NCI-H1436 (cell line): ENCODE results near the gene PXYLP1.

ENCODE experiments used
- DNase-seq: peaks from one replicate; lab custom pipeline; 2025; lab: John Stamatoyannopoulos, UW

Gene PXYLP1

DNA sequence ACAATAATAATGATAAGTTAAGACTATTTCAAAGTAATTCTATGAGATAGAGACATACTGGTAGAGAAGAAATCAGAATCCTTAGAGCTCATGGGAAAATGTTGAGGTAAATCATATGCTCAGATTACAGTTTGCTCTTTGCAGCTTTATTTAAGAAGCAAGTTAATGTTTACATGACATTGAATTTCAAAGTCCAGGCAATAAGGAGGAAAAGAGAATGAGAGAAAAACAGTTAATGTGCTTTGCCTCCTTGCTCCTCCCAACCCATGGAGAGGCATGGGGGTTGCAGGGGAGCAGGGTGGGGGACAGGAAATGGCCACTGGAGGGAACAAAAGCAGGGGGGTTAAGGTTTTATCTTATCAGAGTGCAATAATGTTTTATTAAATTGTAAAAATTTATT, 94.5 kb downstream of the PXYLP1 start:
- DNase-seq, result no peak

DNA sequence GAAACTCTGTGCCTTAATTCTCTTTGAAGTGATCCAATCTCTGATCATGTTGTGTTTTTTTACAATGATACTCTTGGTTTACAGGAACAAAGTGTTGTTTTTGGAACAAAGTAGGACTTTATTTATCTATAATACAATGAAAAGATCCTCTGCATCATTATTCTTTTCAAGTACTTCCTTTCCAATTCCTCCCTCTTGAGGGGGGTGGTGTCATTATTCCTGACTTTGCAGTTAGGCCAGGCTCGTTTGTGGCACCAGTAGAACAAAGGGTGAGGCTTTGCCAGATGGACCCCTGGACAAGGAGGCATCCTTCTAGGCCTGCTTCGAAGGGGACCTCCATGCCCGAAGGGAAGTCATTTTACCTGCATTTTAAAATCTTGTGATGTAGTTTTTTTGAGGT, 95.0 kb downstream of the PXYLP1 start:
- no peak for DNase-seq

DNA sequence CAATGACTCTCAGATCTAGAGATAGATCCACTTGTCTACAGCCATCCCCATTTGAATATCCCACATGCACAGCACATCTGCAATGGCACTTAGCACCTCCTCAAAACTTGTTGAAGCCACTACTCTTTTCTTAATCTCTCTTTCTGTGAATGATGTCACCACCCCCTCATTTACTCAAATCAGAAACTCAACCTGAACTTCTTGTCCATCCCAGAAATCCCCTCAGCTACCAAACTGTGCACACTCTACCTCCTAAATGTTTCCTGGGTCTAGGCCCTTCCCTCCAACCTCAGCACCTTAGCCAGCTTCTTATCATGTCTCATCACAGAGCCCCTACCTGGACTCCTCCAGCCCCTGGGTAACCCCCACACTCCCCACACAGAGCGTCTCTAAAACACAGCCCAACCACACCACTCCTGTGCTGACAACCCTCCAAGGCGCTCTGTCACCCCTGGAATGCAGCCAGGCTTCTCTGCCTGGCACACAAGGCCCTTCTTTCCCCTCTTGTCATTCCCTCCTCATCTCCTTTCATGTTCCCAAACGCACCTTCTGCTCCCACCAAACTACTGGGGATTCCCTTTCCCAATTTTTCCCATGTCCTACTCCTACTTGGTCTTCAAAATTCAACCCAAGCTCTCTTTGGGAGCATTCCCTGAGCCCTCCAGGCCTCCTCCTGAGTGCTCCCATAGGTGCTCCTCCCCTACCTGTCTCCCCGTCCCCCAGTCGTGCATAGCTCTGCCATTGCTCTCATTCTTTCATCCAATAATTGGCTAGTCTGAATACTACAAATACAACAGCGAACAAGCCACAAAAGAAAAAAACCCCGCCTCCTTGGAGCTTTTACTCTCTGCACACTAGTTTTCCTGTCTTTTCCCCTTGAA, 96.9 kb downstream of the PXYLP1 start:
- no peak for DNase-seq

DNA sequence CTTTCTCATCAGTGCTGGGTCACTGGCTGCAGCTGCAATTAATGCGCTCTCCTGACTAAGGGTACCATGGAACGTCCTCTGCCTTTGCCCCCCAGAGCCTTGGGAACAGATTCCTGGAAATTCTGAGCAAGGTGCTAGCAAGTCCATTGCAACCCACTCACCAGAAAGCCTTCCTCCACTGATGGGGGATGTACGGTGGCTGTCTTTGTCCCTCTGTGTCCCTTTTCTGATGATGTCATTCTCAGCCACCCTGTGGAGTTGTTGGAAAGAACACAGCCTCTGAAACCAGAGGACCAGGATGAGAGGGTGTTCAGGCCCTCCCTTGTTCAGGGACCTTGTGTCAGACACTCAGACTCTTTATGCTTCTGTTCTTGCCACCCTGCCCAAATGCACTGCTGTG, 98.6 kb downstream of the PXYLP1 start:
- no peak for DNase-seq

DNA sequence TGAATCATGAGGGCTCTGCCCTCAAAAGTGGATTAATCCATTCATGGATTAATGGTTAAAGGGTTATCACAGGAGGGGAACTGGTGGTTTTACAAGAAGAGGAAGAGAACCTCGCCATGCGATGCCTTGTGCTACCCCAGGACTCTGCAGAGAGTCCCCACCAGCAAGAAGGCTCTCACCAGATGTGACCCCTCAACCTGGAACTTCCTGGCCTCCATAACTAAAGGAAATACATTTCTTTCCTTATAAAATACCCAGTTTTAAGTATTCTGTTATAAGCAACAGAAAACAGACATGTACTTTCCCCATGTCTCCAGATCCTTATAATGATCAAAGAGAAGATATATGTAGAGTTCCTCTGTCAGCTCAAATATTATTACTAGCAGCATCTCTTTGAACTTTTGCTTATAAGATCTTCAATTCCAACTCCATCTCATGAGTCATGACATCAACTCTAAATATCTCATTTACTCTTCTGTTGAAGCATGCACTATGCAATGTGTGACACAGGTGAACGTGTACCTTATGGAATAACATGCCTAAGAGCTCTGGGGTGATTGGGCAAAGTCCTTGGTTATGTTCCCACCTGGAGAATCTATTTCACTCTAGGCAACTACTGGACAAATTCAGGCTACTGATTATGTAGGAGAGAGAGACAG, 99.2 kb downstream of the PXYLP1 start:
- no peak for DNase-seq

DNA sequence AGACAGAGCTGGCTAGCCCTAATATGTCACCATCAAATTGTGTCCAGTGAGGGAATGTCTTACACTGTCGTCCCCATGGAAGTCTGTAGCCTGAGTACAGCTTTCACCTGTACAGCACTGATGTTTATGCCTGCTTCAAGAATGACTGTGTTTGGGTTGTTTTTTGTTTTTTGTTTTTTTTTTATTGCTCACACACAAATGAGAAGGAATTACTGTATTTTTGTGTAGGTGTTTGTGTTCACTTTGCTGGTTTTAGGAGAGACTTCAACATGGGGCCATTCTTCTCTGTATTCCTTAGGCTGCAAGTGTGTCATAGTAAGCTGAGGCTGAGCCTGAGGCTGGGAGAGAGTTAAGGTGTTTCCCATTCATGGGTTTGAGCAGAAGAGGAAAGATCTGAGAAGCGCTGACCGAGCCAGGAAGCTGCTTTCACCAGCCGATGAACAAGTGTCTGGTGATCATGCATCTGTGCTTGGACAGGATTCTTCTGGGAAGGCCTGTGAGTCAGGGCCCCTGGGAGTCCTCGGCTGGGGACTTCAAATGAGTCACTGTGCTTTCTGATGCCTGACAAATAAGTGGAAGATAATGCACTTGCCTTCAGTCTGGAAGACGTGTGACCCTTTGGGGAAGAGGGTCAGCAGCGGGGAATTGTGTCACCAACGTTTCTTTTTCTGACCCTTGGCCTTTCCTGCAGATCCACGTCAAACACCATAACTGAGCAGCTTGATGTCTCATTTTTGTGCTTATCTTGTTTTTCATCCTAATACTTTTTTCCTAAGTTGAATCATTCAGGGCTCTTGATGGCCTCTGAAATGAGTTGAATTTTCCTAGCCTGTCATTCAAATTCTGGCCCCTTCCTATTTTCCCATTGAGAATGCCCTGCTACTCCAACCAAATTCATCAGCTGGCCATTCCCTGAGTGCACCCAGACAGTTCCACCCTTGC, 100.0 kb downstream of the PXYLP1 start:
- DNase-seq, result no peak

DNA sequence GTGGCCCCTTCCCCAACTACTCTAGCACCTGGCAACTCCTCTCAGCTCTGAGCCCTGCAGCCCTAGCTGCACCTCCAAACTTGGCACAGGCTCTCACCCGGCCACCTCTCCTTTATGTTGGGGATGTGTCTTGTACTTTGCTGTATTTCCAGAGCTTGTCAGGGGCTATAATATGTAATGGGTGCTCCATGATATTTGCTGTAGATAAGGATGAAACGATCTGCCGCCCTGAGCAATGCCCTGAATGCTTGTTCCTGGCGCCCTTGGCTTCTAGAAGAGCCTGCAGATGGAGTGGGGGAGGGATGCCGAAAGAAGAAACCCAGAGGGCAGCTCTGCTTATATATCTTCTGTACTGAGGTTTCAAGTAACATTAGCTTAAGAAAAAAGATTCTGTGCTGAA, 100.8 kb downstream of the PXYLP1 start:
- DNase-seq, result no peak

DNA sequence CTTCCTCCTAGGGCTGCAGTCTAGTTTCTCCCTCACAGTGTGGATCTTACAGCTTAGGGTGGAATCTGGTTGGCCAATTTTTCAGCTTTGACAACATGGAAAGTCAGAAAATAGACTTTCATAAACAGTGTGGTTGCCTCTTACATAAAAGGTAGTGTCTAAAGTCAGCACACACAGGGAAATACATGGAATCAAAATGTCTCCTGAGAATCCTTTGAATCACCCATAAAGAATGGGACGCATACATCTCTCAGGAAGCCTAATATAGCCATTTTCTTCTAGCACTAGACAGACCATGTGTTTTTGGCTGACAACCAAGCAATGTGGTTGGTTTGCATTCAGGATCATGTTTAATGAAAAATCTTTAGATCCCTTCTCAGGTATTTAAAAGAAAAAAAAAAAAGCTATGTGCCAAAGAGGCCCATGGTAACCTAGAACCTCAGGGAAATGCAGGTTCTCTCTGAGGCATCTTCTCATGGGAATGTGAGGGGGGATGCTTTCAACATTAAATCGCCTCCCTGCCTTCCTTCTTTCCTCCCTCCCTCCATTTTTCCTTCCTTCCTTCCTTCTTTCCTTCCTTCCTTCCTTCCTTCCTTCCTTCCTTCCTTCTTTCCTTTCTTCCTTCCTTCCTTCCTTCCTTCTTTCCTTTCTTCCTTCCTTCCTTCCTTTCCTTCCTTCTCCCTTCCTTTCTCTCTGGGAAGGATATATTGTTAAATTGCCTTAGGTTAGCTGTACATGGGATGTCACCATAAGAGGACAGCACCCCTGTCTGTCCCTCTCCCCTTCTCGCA, 102.4 kb downstream of the PXYLP1 start:
- DNase-seq, result no peak

DNA sequence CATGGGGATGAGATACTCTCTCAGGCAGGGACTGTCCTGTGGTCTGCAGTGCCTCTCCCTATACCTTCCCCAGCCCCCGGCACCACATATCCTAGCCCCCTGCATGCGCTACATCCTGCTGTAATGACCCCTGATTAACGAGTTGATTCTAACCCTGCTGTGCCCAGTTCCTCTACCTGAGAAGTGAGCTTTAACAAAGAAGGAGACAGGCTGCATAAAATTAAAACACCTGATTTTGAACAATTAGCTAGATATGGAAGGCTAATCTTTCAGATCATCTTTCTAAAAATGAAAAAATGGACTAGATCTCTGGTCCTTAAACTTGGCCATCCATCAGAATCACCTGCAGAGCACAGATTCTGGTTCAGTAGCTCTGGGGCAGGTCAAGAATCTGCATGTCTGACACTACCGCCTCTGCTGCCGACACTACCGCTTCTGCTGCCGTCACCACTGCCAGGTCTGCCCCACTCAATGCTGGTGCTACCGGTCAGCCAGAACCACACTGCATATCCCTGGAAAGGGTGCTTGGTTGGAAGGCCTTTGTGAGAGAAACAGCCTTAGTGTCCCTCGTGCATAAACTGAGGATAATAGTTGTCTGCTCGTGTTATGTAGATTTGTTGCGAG, 103.1 kb downstream of the PXYLP1 start:
- no peak for DNase-seq

DNA sequence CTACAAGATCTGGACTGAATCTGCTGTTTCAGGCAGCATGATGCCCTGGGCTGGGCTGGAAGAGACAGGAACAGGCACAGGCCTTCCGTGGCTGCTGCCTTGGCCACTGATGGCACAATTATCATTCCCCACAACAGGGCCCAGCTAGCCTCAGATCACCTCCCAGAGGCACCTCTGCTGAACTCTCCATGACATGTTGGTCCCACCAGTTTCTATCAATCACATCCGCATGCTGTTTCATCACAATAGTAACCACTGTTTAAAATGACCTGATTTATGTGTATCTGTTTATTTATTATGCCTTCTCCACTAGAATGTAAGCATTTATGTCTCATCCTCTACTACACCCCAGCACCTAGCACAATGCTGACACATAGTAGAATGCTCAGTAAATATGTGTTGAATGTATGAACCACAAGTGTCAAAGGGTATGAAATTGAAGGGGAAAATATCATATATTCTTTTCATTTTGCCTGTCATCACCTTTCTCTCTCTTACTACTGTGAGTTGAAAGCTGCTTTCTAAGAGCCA, 104.0 kb downstream of the PXYLP1 start:
- no peak for DNase-seq

DNA sequence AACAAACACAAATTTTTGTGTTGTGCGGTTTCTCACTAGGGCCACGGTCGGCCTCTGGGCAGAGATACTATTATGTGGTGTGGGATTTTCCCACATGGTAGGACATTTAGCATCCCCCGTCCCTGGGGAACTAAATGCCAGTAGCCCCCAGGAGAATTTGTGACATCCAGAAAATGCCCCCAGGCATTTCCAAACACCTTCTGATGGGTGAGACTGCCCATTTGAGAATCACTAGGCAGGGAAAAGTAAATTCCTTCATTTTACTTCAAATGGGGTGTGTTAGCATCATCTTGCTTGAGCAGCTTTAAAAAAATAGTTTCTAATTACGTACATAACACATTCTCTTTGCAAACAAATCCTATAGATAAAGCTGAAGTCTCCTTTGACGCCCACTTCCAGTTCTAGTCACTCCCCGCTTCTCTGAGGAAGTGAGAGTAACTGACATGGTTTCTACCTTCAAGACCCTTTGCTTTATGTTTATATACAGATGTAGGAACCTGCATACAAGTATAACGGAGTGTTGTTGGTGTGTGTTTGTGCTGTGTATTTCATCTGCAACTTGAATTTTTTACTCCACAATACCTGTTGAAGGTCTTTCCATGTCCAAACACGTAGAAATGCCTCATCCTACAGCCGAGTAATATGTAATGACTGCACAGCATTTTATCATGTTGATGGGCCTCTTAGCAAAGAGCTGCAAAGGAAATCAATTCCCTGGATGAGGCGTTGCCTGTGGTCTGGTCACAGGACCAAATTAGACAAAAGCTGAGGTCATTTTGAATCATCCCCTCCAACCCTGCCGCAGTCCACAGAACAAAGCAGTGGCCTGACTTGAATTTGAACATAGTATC, 105.3 kb downstream of the PXYLP1 start:
- DNase-seq, result no peak

DNA sequence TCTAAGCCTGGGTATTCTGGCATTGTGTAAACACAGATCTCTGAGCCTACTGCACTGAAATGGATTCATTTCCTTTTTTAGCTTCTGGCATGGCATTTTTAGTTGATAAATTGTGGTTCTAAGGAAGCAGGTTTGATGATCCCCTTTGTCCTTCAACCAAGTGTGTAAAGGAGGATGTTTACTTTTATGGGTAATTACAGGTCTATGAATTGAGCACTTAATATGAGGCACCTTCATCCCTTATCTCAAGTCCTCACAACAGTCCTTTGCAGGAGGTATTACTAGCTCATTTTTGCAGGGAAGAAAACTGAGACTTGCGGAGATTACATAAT, 105.9 kb downstream of the PXYLP1 start:
- DNase-seq, result no peak

DNA sequence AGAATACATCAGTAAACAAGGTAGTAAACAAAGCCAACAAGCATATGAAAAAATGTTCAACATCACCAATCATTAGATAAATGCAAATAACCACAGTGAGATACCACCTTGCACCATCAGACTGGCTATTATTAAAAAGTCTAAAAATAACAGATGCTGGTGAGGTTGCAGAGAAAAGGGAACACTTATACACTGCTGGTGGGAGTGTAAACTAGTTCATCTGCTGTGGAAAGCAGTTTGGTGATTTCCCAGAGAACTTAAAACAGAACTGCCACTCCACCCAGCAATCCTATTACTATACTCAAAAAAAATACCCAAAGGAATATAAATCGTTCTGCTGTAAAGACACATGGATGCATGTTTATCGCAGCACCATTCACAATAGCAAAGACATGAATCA, 106.4 kb downstream of the PXYLP1 start:
- no peak for DNase-seq

DNA sequence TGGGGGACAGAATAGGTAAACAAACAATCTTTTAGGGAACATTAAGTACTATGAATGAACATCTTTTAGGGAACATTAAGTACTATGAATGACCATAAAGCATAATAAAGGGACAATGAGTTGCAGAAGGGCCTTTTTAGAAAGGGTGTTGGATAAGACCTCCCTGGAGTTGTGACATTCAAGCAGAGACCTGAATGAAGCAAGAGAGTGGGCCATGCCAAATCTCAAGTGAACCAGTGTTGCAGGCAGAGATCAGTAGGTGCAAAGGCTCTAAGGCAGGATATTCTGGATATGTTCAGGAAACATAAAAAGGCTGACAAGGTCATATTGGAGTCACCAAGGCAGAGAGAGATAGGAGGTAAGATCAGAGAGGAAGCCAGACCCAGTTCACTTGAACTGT, 107.3 kb downstream of the PXYLP1 start:
- DNase-seq, result no peak

DNA sequence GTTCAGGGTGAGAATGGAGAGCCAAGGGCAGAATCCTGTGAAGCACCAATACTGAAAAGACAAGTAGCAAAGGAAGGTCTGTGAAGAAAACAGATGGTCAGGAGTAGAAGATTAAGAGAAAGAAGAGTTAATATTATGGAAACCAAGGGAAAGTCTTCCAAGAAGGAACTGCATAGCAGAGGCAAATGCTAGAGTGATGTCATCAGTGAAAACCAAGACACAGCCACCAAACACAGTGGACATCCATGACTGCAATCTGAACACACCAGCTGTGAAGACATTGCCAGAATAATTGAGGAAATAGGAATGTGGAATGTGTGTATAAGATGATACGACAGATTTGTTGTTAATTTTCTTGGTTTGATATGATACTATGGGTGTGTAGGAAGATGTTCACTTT, 109.9 kb downstream of the PXYLP1 start:
- DNase-seq, result no peak

DNA sequence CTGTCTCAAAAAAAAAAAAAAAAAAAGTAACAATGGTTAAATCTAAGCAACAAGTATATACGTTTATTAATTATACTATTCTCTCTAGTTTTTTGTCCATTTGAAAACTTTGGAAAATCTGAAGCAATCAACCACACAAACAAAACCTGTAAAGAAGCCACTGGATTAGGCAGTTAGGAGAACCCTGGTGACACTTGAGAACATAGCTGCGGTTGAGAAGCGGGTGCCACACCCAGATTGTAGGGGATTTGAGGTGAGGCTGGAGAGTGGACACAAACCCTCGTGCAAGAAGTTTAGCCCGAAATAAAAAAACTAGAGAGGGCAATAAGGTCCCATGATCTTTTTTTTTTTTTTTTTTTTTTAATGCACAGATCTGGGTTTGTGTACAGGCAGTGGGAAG, 110.8 kb downstream of the PXYLP1 start:
- no peak for DNase-seq

DNA sequence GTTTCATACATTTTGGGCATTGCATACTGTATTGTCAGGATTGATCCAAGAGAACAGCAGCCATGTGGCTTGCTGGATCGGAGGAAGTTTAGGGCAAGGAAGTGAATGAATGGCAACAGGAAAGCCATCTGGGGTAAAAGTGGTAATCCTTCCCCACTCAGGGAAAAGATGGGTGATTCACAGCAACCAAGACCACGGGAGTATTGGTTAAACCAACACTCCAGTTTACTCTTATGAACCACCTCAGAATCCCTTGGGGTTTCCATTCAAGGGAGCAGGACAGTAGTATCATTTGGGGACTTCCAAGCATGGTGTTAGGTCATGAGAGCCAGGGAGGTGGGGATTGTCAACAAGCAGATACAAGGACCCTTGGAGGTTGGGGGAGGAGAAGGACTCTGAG, 111.5 kb downstream of the PXYLP1 start:
- no peak for DNase-seq

DNA sequence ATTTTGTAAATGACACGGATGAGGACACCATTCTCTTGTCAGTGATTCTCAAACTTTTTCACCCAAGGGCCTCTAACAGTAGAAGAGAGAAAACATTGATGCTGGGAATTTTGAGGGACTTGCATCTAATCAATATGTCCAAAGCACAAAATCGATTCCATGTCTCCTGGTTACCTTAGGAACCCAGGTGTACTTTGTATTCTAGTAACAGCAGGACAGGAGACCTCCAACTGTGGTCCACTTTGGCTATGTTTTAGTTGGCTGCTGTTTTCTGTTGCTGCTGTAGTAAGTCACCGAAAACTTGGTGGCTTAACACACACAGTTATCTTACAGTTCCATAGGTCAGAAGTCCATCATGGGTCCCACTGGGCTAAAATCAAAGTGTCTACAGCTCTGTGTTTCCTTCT, 112.2 kb downstream of the PXYLP1 start:
- DNase-seq, result no peak
